ENCODE data around the gene UBE3B.

Gene UBE3B

GRCh38 chr12:109557200-109557599 is 79.8 kb downstream of the UBE3B start:
- TF ChIP-seq CTCF (IDR thresholded peaks at IDR 0.05; ENCODE audit: control extremely low read depth, extremely low read depth, low read depth, missing control alignments) = no peak
- ChIA-PET CTCF (no interaction called here), POLR2A (no interaction called here)
- DNase-seq (ENCODE audit: extremely low spot score) = no peak

GRCh38 chr12:109557805-109558204 is 80.4 kb downstream of the UBE3B start:
- no peak for TF ChIP-seq CTCF (IDR thresholded peaks at IDR 0.05; ENCODE audit: control extremely low read depth, extremely low read depth, low read depth, missing control alignments)
- CTCF ChIA-PET = no interaction called here
- DNase-seq (ENCODE audit: extremely low spot score) = no peak
- POLR2A ChIA-PET = no interaction called here

GRCh38 chr12:109558374-109559199 is 81.2 kb downstream of the UBE3B start:
- POLR2A ChIA-PET = no interaction called here
- no peak for DNase-seq (ENCODE audit: extremely low spot score)
- TF ChIP-seq CTCF (IDR thresholded peaks at IDR 0.05; ENCODE audit: control extremely low read depth, extremely low read depth, low read depth, missing control alignments) = no peak
- CTCF ChIA-PET = no interaction called here

- POLR2A ChIA-PET = no interaction called here
- CTCF ChIA-PET = no interaction called here
Observed at GRCh38 chr12:109559200-109559505, 81.7 kb downstream of the UBE3B start.

GRCh38 chr12:109559601-109560000 is 82.2 kb downstream of the UBE3B start:
- ChIA-PET POLR2A (no interaction called here), CTCF (interaction anchor here (0.8 kb wide), 2 partner anchors 12 to 38 kb away, joined by 3 read pairs; no protein-coding TSS in a partner anchor)
- TF ChIP-seq CTCF (IDR thresholded peaks at IDR 0.05; ENCODE audit: control extremely low read depth, extremely low read depth, low read depth, missing control alignments) = no peak
- no peak for DNase-seq (ENCODE audit: extremely low spot score)

More at GRCh38 chr12:109559200-109559505, 81.7 kb downstream of the UBE3B start:
- no peak for TF ChIP-seq CTCF (IDR thresholded peaks at IDR 0.05; ENCODE audit: control extremely low read depth, extremely low read depth, low read depth, missing control alignments)
- DNase-seq (ENCODE audit: extremely low spot score) = no peak

GRCh38 chr12:109560867-109561710 is 83.7 kb downstream of the UBE3B start:
- ChIA-PET POLR2A (no interaction called here), CTCF (interaction anchor here (1.2 kb wide), 1 partner anchor 7 kb away, joined by 3 read pairs; no protein-coding TSS in a partner anchor)
- TF ChIP-seq CTCF (IDR thresholded peaks at IDR 0.05; ENCODE audit: control extremely low read depth, extremely low read depth, low read depth, missing control alignments) = no peak
- DNase-seq (ENCODE audit: extremely low spot score) = no peak
